ENCODE measurements around the gene PTCHD1. TPM values are rescaled to one million over a fixed set of nuclear protein-coding genes. Genes with fewer than 3 reads are reported as not detected.

PTCHD1 gene
- total and polyA plus RNA-seq, 9 of the 15 experiments (the other 6 are each of a cell fraction or from before 2014, with no cell fraction given), result not detected

DNA sequence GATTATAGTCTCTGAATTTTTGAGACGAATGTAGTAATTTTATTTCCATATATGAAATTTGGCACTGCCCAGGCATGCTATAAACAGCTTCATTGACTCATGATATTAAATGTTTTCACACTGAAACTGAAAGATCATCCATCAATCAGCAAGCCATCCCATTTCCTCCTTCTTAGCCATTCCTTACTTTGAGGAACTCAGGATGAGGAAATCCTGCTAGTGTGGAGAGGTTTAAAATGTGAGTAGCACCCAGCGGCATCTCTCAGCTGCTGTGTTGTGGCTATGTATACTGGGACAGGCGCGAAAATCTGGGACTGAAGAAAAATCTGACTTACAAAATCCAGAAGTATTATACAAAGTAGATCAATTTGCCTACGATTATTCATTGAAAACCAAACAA lies 52.1 kb downstream of the PTCHD1 start (continued):
- TF ChIP-seq, protein P1, sequence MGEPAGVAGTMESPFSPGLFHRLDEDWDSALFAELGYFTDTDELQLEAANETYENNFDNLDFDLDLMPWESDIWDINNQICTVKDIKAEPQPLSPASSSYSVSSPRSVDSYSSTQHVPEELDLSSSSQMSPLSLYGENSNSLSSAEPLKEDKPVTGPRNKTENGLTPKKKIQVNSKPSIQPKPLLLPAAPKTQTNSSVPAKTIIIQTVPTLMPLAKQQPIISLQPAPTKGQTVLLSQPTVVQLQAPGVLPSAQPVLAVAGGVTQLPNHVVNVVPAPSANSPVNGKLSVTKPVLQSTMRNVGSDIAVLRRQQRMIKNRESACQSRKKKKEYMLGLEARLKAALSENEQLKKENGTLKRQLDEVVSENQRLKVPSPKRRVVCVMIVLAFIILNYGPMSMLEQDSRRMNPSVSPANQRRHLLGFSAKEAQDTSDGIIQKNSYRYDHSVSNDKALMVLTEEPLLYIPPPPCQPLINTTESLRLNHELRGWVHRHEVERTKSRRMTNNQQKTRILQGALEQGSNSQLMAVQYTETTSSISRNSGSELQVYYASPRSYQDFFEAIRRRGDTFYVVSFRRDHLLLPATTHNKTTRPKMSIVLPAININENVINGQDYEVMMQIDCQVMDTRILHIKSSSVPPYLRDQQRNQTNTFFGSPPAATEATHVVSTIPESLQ (CRISPR knock-in tag; IDR thresholded peaks at IDR 0.05), result no peak
- TF ChIP-seq ZC3H8 (IDR thresholded peaks at IDR 0.05) (no peak), EHMT2 (IDR thresholded peaks at IDR 0.05) (no peak), RBM39 (optimal IDR thresholded peaks at IDR 0.05; ENCODE audit: low read depth, low read length) (no peak)
- TF ChIP-seq, protein P2, sequence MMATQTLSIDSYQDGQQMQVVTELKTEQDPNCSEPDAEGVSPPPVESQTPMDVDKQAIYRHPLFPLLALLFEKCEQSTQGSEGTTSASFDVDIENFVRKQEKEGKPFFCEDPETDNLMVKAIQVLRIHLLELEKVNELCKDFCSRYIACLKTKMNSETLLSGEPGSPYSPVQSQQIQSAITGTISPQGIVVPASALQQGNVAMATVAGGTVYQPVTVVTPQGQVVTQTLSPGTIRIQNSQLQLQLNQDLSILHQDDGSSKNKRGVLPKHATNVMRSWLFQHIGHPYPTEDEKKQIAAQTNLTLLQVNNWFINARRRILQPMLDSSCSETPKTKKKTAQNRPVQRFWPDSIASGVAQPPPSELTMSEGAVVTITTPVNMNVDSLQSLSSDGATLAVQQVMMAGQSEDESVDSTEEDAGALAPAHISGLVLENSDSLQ (IDR thresholded peaks at IDR 0.05), result no peak

DNA sequence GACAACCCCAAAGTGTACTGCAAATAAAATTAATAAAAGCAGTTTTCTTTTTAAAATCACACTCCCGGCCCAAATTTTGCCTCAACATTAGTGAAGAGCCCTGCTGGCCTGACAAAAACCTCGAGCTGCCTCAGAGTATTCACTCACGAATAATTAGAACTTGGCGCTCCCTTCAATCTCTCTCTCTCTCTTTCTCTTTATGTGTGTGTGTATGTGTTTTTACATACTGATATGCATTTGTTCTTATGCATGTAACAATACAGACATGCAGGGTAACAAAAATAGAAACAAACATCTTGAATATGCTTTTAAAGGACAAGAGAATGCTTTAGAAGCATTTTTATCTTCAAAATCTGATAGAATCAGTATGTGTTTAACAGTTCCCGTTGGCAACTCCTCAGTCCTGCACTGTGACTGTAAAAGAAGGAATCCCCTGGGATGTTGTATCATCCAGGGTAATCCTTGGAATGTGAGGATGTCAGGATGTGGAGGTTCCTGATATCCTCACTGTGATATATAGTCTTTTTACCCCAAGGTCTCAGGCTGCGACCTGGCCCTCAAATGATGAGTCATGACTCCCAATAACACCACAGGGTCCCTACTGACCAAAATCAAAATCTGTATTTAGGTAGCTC lies 53.0 kb downstream of the PTCHD1 start:
- Histone ChIP-seq H3K79me2 (ENCODE audit: control insufficient read depth, insufficient read depth, low read length) (no peaks in the 10 kb centered on the region), H3K4me2 (ENCODE audit: insufficient read depth, low read length) (no peak overlapping the region), H4K20me1 (replicated peaks; ENCODE audit: control insufficient read depth, insufficient read depth, low read length) (no peaks in the 10 kb centered on the region), H3K27me3 (ENCODE audit: control insufficient read depth in 2 of 2, insufficient read depth in 2 of 2, low read length in 2 of 2) (no peaks in the 10 kb centered on the region), H2AFZ (ENCODE audit: low read depth, low read length) (no peak overlapping the region), H3K9ac (ENCODE audit: insufficient read depth in 1 of 2, low read depth in 2 of 2, low read length in 2 of 2) (no peak overlapping the region), H3K36me3 (ENCODE audit: control insufficient read depth, insufficient read depth, low read length) (no peaks in the 10 kb centered on the region), H3K4me3 (no peak overlapping the region), H3K4me1 (replicated peaks in 1 of 2; ENCODE audit: control insufficient read depth in 2 of 2, insufficient read depth in 2 of 2, low read length in 2 of 2) (no peaks in the 10 kb centered on the region), H3K27ac (ENCODE audit: extremely low read depth, low read depth, low read length) (no peak overlapping the region), H3K9me3 (replicated peaks; ENCODE audit: control insufficient read depth, insufficient read depth, low read depth, low read length) (no peaks in the 10 kb centered on the region), H3K9me1 (ENCODE audit: control insufficient read depth, insufficient read depth, low read length) (no peaks in the 10 kb centered on the region)
- DNase-seq (ENCODE audit: extremely low read depth in 1 of 4, low spot score in 3 of 4) (no peak), ATAC-seq (no peak), FAIRE-seq (no peak)
- POLR2A ChIA-PET, result no interaction called here
- TF ChIP-seq HMG20B (CRISPR knock-in tag; IDR thresholded peaks at IDR 0.05) (no peak), ZNF695 (CRISPR knock-in tag; IDR thresholded peaks at IDR 0.05) (no peak), MTA2 (IDR thresholded peaks at IDR 0.05; ENCODE audit: low read depth) (no peak), MAFG (tag; conservative IDR thresholded peaks at IDR 0.05) (no peak), SRSF7 (optimal IDR thresholded peaks at IDR 0.05; ENCODE audit: low read depth, low read length) (no peak), SAFB2 (IDR thresholded peaks at IDR 0.05; ENCODE audit: borderline replicate concordance, low read depth, low read length, severe bottlenecking) (no peak), ZNF23 (CRISPR knock-in tag; IDR thresholded peaks at IDR 0.05) (no peak), ZFX (CRISPR knock-in tag; IDR thresholded peaks at IDR 0.05) (no peak), RBM39 (optimal IDR thresholded peaks at IDR 0.05; ENCODE audit: low read depth, low read length) (no peak), DDX20 (tag; IDR thresholded peaks at IDR 0.05; ENCODE audit: low read depth) (no peak), NONO (IDR thresholded peaks at IDR 0.05; ENCODE audit: low read depth in 2 of 2, low read length in 1 of 2) (no peak)
- TF ChIP-seq, protein P3, sequence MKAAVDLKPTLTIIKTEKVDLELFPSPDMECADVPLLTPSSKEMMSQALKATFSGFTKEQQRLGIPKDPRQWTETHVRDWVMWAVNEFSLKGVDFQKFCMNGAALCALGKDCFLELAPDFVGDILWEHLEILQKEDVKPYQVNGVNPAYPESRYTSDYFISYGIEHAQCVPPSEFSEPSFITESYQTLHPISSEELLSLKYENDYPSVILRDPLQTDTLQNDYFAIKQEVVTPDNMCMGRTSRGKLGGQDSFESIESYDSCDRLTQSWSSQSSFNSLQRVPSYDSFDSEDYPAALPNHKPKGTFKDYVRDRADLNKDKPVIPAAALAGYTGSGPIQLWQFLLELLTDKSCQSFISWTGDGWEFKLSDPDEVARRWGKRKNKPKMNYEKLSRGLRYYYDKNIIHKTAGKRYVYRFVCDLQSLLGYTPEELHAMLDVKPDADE (conservative IDR thresholded peaks at IDR 0.05; ENCODE audit: control insufficient read depth, low read depth, low read length), result no peak
- TF ChIP-seq, protein P4, sequence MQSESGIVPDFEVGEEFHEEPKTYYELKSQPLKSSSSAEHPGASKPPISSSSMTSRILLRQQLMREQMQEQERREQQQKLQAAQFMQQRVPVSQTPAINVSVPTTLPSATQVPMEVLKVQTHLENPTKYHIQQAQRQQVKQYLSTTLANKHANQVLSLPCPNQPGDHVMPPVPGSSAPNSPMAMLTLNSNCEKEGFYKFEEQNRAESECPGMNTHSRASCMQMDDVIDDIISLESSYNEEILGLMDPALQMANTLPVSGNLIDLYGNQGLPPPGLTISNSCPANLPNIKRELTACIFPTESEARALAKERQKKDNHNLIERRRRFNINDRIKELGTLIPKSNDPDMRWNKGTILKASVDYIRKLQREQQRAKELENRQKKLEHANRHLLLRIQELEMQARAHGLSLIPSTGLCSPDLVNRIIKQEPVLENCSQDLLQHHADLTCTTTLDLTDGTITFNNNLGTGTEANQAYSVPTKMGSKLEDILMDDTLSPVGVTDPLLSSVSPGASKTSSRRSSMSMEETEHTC (IDR thresholded peaks at IDR 0.05), result no peak
- intact Hi-C loops (cut with micrococcal nuclease) (no loop called here), in situ Hi-C loops (cut with MboI) (no loop called here)
- 0% methylated on average over 6 of the region's 6 CpGs for WGBS (ENCODE audit: insufficient coverage, low coverage, missing lambda C conversion rate)
- CTCF ChIA-PET (ENCODE audit: low intra/inter-chr PET ratio), result no interaction called here
- BruUV-seq (replicated peaks), result no TSS peak

Data from K562 (cell line).